Measurements from ENCODE around the gene ZNRF4.

DNA sequence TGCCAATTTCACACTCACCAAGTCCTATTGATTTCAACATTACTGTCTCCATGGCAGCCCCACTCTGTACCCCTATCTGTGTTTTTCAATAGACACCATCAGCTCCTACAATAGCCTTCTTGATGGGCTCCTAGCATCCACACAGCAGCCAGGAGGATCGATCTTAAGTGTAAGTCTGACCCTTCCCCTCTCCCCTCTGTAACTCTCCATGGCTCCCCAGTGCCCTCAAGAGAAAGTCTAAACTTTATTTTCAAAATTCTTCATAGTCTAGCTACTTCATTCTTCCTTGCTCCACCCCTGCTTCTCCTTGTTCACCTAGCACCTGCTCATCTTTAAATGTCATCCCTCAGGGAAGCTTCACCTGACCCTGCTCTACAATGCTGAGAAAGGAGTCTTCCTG lies 30.0 kb upstream of the ZNRF4 start:
- TF ChIP-seq, protein P1, sequence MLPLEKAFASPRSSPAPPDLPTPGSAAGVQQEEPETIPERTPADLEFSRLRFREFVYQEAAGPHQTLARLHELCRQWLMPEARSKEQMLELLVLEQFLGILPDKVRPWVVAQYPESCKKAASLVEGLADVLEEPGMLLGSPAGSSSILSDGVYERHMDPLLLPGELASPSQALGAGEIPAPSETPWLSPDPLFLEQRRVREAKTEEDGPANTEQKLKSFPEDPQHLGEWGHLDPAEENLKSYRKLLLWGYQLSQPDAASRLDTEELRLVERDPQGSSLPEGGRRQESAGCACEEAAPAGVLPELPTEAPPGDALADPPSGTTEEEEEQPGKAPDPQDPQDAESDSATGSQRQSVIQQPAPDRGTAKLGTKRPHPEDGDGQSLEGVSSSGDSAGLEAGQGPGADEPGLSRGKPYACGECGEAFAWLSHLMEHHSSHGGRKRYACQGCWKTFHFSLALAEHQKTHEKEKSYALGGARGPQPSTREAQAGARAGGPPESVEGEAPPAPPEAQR (tag by site-specific recombination; IDR thresholded peaks at IDR 0.05) = no peak
- TF ChIP-seq ZNF549 (tag by site-specific recombination; IDR thresholded peaks at IDR 0.05) (no peak), ZSCAN4 (tag by site-specific recombination; IDR thresholded peaks at IDR 0.05) (no peak), TCF7L2 (IDR thresholded peaks at IDR 0.05; ENCODE audit: borderline replicate concordance, low read depth, low read length) (no peak), PATZ1 (tag by site-specific recombination; IDR thresholded peaks at IDR 0.05) (no peak), MYNN (tag by site-specific recombination; IDR thresholded peaks at IDR 0.05; ENCODE audit: borderline replicate concordance) (no peak), REST (tag by site-specific recombination; IDR thresholded peaks at IDR 0.05) (no peak), ZNF266 (tag by site-specific recombination; IDR thresholded peaks at IDR 0.05; ENCODE audit: low read depth) (no peak)
- TF ChIP-seq, protein P2, sequence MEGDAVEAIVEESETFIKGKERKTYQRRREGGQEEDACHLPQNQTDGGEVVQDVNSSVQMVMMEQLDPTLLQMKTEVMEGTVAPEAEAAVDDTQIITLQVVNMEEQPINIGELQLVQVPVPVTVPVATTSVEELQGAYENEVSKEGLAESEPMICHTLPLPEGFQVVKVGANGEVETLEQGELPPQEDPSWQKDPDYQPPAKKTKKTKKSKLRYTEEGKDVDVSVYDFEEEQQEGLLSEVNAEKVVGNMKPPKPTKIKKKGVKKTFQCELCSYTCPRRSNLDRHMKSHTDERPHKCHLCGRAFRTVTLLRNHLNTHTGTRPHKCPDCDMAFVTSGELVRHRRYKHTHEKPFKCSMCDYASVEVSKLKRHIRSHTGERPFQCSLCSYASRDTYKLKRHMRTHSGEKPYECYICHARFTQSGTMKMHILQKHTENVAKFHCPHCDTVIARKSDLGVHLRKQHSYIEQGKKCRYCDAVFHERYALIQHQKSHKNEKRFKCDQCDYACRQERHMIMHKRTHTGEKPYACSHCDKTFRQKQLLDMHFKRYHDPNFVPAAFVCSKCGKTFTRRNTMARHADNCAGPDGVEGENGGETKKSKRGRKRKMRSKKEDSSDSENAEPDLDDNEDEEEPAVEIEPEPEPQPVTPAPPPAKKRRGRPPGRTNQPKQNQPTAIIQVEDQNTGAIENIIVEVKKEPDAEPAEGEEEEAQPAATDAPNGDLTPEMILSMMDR (tag by site-specific recombination; IDR thresholded peaks at IDR 0.05) = no peak
- TF ChIP-seq, protein P3, sequence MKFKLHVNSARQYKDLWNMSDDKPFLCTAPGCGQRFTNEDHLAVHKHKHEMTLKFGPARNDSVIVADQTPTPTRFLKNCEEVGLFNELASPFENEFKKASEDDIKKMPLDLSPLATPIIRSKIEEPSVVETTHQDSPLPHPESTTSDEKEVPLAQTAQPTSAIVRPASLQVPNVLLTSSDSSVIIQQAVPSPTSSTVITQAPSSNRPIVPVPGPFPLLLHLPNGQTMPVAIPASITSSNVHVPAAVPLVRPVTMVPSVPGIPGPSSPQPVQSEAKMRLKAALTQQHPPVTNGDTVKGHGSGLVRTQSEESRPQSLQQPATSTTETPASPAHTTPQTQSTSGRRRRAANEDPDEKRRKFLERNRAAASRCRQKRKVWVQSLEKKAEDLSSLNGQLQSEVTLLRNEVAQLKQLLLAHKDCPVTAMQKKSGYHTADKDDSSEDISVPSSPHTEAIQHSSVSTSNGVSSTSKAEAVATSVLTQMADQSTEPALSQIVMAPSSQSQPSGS (tag by site-specific recombination; IDR thresholded peaks at IDR 0.05; ENCODE audit: low read depth) = no peak

Measured in HEK293 (cell line).